Upper lobe of left lung (tissue), 4 donors: ENCODE data around the gene FZD1.

Source experiments
- CTCF ChIP-seq, 6 experiments: fragments of 450-650 bp in 4 of 6; fragments of 200-600 bp in 2 of 6; sonication (generic) in 2 of 6; IDR thresholded peaks; one replicate each; pipeline ENCODE4 v1.5.1; 2016 to 2019; ENCODE audit warnings: antibody characterized with exemption in 6 of 6
- POLR2A ChIP-seq, 4 donors: fragments of 450-650 bp; IDR thresholded peaks; one replicate each; pipeline ENCODE4 v1.5.1; 2016 to 2017; ENCODE audit warnings: antibody characterized with exemption in 4 of 4, mild to moderate bottlenecking in 2 of 4

GRCh38 chr7:91266689-91267090, 2.5 kb downstream of the FZD1 start:
- TF ChIP-seq CTCF (IDR thresholded peaks at IDR 0.05) (no peak), POLR2A (IDR thresholded peaks at IDR 0.05) (no peak)
